Skeletal muscle satellite cell (primary cell): Measurements from ENCODE around the gene USP53.
"Not testable (repeated sequence)": the region's sequence is repeated elsewhere in the genome, so short reads cannot be mapped to it uniquely, and the experiment has no call there.

ENCODE experiments used
- H3K27me3 ChIP-seq: 2 replicates; pipeline ENCODE4 v1.7.0; 2013; ENCODE audit warnings: low read length; ENCODE audit not compliant: control insufficient read depth, insufficient read depth
- H3K36me3 ChIP-seq: 2 replicates; pipeline ENCODE4 v1.7.0; 2013; ENCODE audit warnings: mild to moderate bottlenecking, control low read depth, low read length; ENCODE audit not compliant: insufficient read depth
- H3K4me1 ChIP-seq: 2 replicates; pipeline ENCODE4 v1.7.0; 2013; ENCODE audit warnings: low read length; ENCODE audit not compliant: control insufficient read depth, insufficient read depth
- H3K4me2 ChIP-seq: 2 replicates; pipeline ENCODE4 v1.7.0; 2013; ENCODE audit warnings: mild to moderate bottlenecking, low read length
- H3K4me3 ChIP-seq: 2 replicates; pipeline ENCODE4 v1.7.0; 2013; ENCODE audit warnings: low read length
- H3K9ac ChIP-seq: 2 replicates; pipeline ENCODE4 v1.7.0; 2013; ENCODE audit warnings: mild to moderate bottlenecking, low read depth, low read length, moderate library complexity
- H3K9me3 ChIP-seq: replicated peaks from 2 replicates; pipeline ENCODE4 v1.7.0; 2013; ENCODE audit warnings: mild to moderate bottlenecking, control low read depth, low read length

Gene USP53

GRCh38 chr4:119279541-119279940, 67.0 kb downstream of the USP53 start:
- H3K4me1 ChIP-seq, H3K9me3 ChIP-seq, H3K4me3 ChIP-seq, H3K36me3 ChIP-seq, H3K27me3 ChIP-seq, H3K4me2 ChIP-seq, H3K9ac ChIP-seq: not testable (repeated sequence)

GRCh38 chr4:119279945-119280344, 67.4 kb downstream of the USP53 start:
- H3K9me3 ChIP-seq = not testable (repeated sequence)

GRCh38 chr4:119281393-119281792, 68.9 kb downstream of the USP53 start:
- Histone ChIP-seq H3K27me3 (no peaks in the 10 kb centered on the region), H3K4me1 (peaks cover 14% of the 10 kb centered on the region), H3K4me2 (no peak overlapping the region), H3K9ac (no peak overlapping the region), H3K4me3 (no peak overlapping the region), H3K9me3 (no peaks in the 10 kb centered on the region), H3K36me3 (no peaks in the 10 kb centered on the region)

More at GRCh38 chr4:119279945-119280344, 67.4 kb downstream of the USP53 start:
- not testable (repeated sequence) for H3K36me3 ChIP-seq, H3K4me1 ChIP-seq, H3K9ac ChIP-seq, H3K4me3 ChIP-seq, H3K27me3 ChIP-seq, H3K4me2 ChIP-seq

- no peaks in the 10 kb centered on the region for H3K36me3 ChIP-seq
- H3K9me3 ChIP-seq = no peaks in the 10 kb centered on the region
- peaks cover 14% of the 10 kb centered on the region for H3K4me1 ChIP-seq
- H3K27me3 ChIP-seq = no peaks in the 10 kb centered on the region
- H3K4me2 ChIP-seq = peak overlapping the region; percentile 84
- peak overlapping the region; percentile 63 for H3K4me3 ChIP-seq
- H3K9ac ChIP-seq = peak overlapping the region; percentile 55
Observed at GRCh38 chr4:119284876-119285780, 72.6 kb downstream of the USP53 start.

- peak overlapping the region; percentile 55 for H3K9ac ChIP-seq
- H3K9me3 ChIP-seq = no peaks in the 10 kb centered on the region
- H3K36me3 ChIP-seq = peaks cover 6% of the 10 kb centered on the region
Observed at GRCh38 chr4:119286377-119287002, 74.0 kb downstream of the USP53 start.

GRCh38 chr4:119289313-119289712, 76.8 kb downstream of the USP53 start:
- no peak overlapping the region for H3K4me2 ChIP-seq
- peaks cover 14% of the 10 kb centered on the region for H3K4me1 ChIP-seq
- peaks cover 6% of the 10 kb centered on the region for H3K36me3 ChIP-seq
- no peaks in the 10 kb centered on the region for H3K9me3 ChIP-seq
- no peak overlapping the region for H3K4me3 ChIP-seq
- H3K9ac ChIP-seq = no peak overlapping the region
- no peaks in the 10 kb centered on the region for H3K27me3 ChIP-seq

More at GRCh38 chr4:119286377-119287002, 74.0 kb downstream of the USP53 start:
- Histone ChIP-seq H3K4me1 (peaks cover 14% of the 10 kb centered on the region), H3K4me3 (no peak overlapping the region), H3K27me3 (no peaks in the 10 kb centered on the region), H3K4me2 (peak overlapping the region; percentile 63)

GRCh38 chr4:119290598-119290997, 78.1 kb downstream of the USP53 start:
- peaks cover 7% of the 10 kb centered on the region for H3K4me1 ChIP-seq
- no peaks in the 10 kb centered on the region for H3K27me3 ChIP-seq
- no peaks in the 10 kb centered on the region for H3K9me3 ChIP-seq
- H3K36me3 ChIP-seq = peaks cover 9% of the 10 kb centered on the region
- H3K4me2 ChIP-seq = no peak overlapping the region
- no peak overlapping the region for H3K9ac ChIP-seq
- H3K4me3 ChIP-seq = no peak overlapping the region

- Histone ChIP-seq H3K36me3 (peaks cover 29% of the 10 kb centered on the region), H3K9ac (no peak overlapping the region), H3K4me3 (no peak overlapping the region), H3K4me2 (no peak overlapping the region), H3K27me3 (no peaks in the 10 kb centered on the region), H3K9me3 (no peaks in the 10 kb centered on the region), H3K4me1 (peaks cover 4% of the 10 kb centered on the region)
Observed at GRCh38 chr4:119296356-119296755, 83.8 kb downstream of the USP53 start.

- peaks cover 4% of the 10 kb centered on the region for H3K4me1 ChIP-seq
- peak overlapping the region; percentile 94 for H3K4me2 ChIP-seq
- H3K4me3 ChIP-seq = peak overlapping the region; percentile 90
- H3K9ac ChIP-seq = peak overlapping the region; percentile 96
- no peaks in the 10 kb centered on the region for H3K9me3 ChIP-seq
- no peaks in the 10 kb centered on the region for H3K27me3 ChIP-seq
- peaks cover 29% of the 10 kb centered on the region for H3K36me3 ChIP-seq
Observed at GRCh38 chr4:119297795-119298194, 85.3 kb downstream of the USP53 start.

GRCh38 chr4:119299260-119299671, 86.8 kb downstream of the USP53 start:
- H3K36me3 ChIP-seq = peaks cover 29% of the 10 kb centered on the region
- peaks cover 4% of the 10 kb centered on the region for H3K4me1 ChIP-seq
- H3K9me3 ChIP-seq = no peaks in the 10 kb centered on the region
- peak overlapping the region; percentile 94 for H3K4me2 ChIP-seq
- H3K4me3 ChIP-seq = peak overlapping the region; percentile 90
- peak overlapping the region; percentile 96 for H3K9ac ChIP-seq
- no peaks in the 10 kb centered on the region for H3K27me3 ChIP-seq

- Histone ChIP-seq H3K4me3 (peak overlapping the region; percentile 90), H3K36me3 (peaks cover 29% of the 10 kb centered on the region), H3K27me3 (no peaks in the 10 kb centered on the region), H3K9me3 (no peaks in the 10 kb centered on the region), H3K4me2 (peak overlapping the region; percentile 94), H3K4me1 (peaks cover 4% of the 10 kb centered on the region), H3K9ac (peak overlapping the region; percentile 96)
Observed at GRCh38 chr4:119299741-119300100, 87.2 kb downstream of the USP53 start.
